GM23338 (cell line): ENCODE data around the gene CLK1.
"Not testable (repeated sequence)": the region's sequence is repeated elsewhere in the genome, so short reads cannot be mapped to it uniquely, and the experiment has no call there.

Source experiments
- CREB1 ChIP-seq: fragments of 250-450 bp; sonication (Bioruptor Pico); IDR thresholded peaks from 2 replicates; pipeline ENCODE4 v1.5.0; 2020; ENCODE audit warnings: low read depth, mild to moderate bottlenecking, moderate library complexity
- ETS1 ChIP-seq: IDR thresholded peaks from 2 replicates; pipeline ENCODE4 v1.6.1; 2016; ENCODE audit warnings: antibody characterized with exemption
- EZH2 ChIP-seq: fragments of 200-600 bp; sonication (generic); IDR thresholded peaks from one replicate; pipeline ENCODE4 v1.8.0; 2017; ENCODE audit warnings: antibody characterized with exemption, mild to moderate bottlenecking, low read depth; ENCODE audit not compliant: unreplicated experiment
- EZH2phosphoT487 ChIP-seq: fragments of 200-600 bp; sonication (generic); IDR thresholded peaks from one replicate; pipeline ENCODE4 v1.8.1; 2018; ENCODE audit warnings: antibody characterized with exemption; ENCODE audit not compliant: unreplicated experiment
- JUNB ChIP-seq: IDR thresholded peaks from one replicate; pipeline ENCODE4 v1.6.1; 2016; ENCODE audit warnings: antibody characterized with exemption; ENCODE audit not compliant: unreplicated experiment
- POLR2AphosphoS5 ChIP-seq: IDR thresholded peaks from 2 replicates; pipeline ENCODE4 v1.6.1; 2016; ENCODE audit warnings: antibody characterized with exemption, low read depth
- REST ChIP-seq: IDR thresholded peaks from one replicate; pipeline ENCODE4 v1.6.1; 2018; ENCODE audit warnings: antibody characterized with exemption; ENCODE audit not compliant: unreplicated experiment
- STAT1 ChIP-seq: IDR thresholded peaks from one replicate; pipeline ENCODE4 v1.6.1; 2016; ENCODE audit warnings: antibody characterized with exemption; ENCODE audit not compliant: unreplicated experiment
- TF ChIP-seq, protein P1 (sequence below), 2 experiments: fragments of 200-600 bp in 1 of 2; sonication (generic) in 1 of 2; conservative IDR thresholded peaks; 2 replicates each; pipeline versions ENCODE4 v1.5.1 to v1.6.1; 2016 to 2017; ENCODE audit warnings: antibody characterized with exemption in 2 of 2, low read depth in 2 of 2, mild to moderate bottlenecking in 2 of 2, moderate library complexity in 1 of 2

GRCh38 chr2:200818732-200819131 lies 45.7 kb downstream of the CLK1 start:
- TF ChIP-seq, protein P1, sequence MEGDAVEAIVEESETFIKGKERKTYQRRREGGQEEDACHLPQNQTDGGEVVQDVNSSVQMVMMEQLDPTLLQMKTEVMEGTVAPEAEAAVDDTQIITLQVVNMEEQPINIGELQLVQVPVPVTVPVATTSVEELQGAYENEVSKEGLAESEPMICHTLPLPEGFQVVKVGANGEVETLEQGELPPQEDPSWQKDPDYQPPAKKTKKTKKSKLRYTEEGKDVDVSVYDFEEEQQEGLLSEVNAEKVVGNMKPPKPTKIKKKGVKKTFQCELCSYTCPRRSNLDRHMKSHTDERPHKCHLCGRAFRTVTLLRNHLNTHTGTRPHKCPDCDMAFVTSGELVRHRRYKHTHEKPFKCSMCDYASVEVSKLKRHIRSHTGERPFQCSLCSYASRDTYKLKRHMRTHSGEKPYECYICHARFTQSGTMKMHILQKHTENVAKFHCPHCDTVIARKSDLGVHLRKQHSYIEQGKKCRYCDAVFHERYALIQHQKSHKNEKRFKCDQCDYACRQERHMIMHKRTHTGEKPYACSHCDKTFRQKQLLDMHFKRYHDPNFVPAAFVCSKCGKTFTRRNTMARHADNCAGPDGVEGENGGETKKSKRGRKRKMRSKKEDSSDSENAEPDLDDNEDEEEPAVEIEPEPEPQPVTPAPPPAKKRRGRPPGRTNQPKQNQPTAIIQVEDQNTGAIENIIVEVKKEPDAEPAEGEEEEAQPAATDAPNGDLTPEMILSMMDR (conservative IDR thresholded peaks at IDR 0.05; ENCODE audit: low read depth in 2 of 2): not testable (repeated sequence)
- not testable (repeated sequence) for TF ChIP-seq EZH2; CREB1 (CRISPR knock-in tag); POLR2AphosphoS5; REST; ETS1; STAT1; JUNB; EZH2phosphoT487
